SK-N-MC (cell line): ENCODE measurements around the gene F10.
"Not testable (repeated sequence)": the region's sequence is repeated elsewhere in the genome, so short reads cannot be mapped to it uniquely, and the experiment has no call there.

Experiments
- EZH2 ChIP-seq: fragments of 200-600 bp; sonication (generic); IDR thresholded peaks from one replicate; pipeline ENCODE4 v1.6.1; 2017; ENCODE audit warnings: antibody characterized with exemption
- POLR2AphosphoS5 ChIP-seq: IDR thresholded peaks from 2 replicates; pipeline ENCODE4 v1.6.1; 2012; ENCODE audit warnings: mild to moderate bottlenecking, low read depth, low read length, borderline replicate concordance

- not testable (repeated sequence) for TF ChIP-seq EZH2, POLR2AphosphoS5
These were observed 39.4 kb downstream of the F10 start for GRCh38 chr13:113161975-113162374.
